ENCODE measurements around the gene MYOG. TPM values are rescaled to one million over a fixed set of nuclear protein-coding genes. Genes with fewer than 3 reads are reported as not detected.

Gene MYOG
- total RNA-seq, 5 donors from 2014 or later (not counting 1 experiment from before 2014, with no cell fraction given), result not detected

GRCh38 chr1:203041351-203041932 lies 44.4 kb downstream of the MYOG start:
- POLR2A ChIA-PET, result no interaction called here
- CTCF ChIA-PET, result interaction anchor here in 1 of 2 donors (1.4 kb wide), 1 partner anchor 15 kb away, joined by 6 read pairs; the partner anchor contains the start of gene PPFIA4
- Mint-ChIP-seq H3K27me3 (peaks cover 5 to 10% of the 10 kb centered on the region in 2 donors), H3K4me1 (peaks cover 0 to 6% (median 2%) of the 10 kb centered on the region in 3 donors), H3K36me3 (no peaks in the 10 kb centered on the region), H3K9me3 (no peaks in the 10 kb centered on the region), H3K4me3 (no peak overlapping the region), H3K27ac (no peak overlapping the region)
- H3K4me1 ChIP-seq (ENCODE audit: control insufficient read depth in 1 of 2, extremely low read depth in 1 of 2, insufficient read depth in 2 of 2, low read length in 2 of 2), result peaks cover 0 to 3% of the 10 kb centered on the region in 2 experiments
- no peaks in the 10 kb centered on the region for H3K36me3 ChIP-seq (ENCODE audit: control insufficient read depth in 2 of 2, extremely low read depth in 1 of 2, insufficient read depth in 1 of 2, low read length in 1 of 2)
- DNase-seq, result no peak
- no peak overlapping the region for H3K4me3 ChIP-seq (ENCODE audit: control insufficient read depth in 1 of 2, extremely low read depth in 1 of 2, low read length in 1 of 2)
- no peak for ATAC-seq (replicated peaks in 1 of 4)
- no peak overlapping the region for H3K27ac ChIP-seq (ENCODE audit: low read length)
- 68% methylated on average over 3 of the region's 3 CpGs for WGBS (ENCODE audit: insufficient coverage)
- H3K27me3 ChIP-seq (replicated peaks in 1 of 2; ENCODE audit: control insufficient read depth in 2 of 2, extremely low read depth in 1 of 2, insufficient read depth in 2 of 2, low read length in 1 of 2), result peaks cover 0 to 36% of the 10 kb centered on the region in 2 experiments
- no peaks in the 10 kb centered on the region for H3K9me3 ChIP-seq

GRCh38 chr1:203040513-203041275 lies 45.1 kb downstream of the MYOG start:
- Histone ChIP-seq H3K4me1 (ENCODE audit: control insufficient read depth in 1 of 2, extremely low read depth in 1 of 2, insufficient read depth in 2 of 2, low read length in 2 of 2) (peaks cover 0 to 3% of the 10 kb centered on the region in 2 experiments), H3K27ac (ENCODE audit: low read length) (no peak overlapping the region), H3K27me3 (replicated peaks in 1 of 2; ENCODE audit: control insufficient read depth in 2 of 2, extremely low read depth in 1 of 2, insufficient read depth in 2 of 2, low read length in 1 of 2) (peaks cover 0 to 38% of the 10 kb centered on the region in 2 experiments), H3K4me3 (ENCODE audit: control insufficient read depth in 1 of 2, extremely low read depth in 1 of 2, low read length in 1 of 2) (no peak overlapping the region), H3K9me3 (no peaks in the 10 kb centered on the region), H3K36me3 (ENCODE audit: control insufficient read depth in 2 of 2, extremely low read depth in 1 of 2, insufficient read depth in 1 of 2, low read length in 1 of 2) (no peaks in the 10 kb centered on the region)
- Mint-ChIP-seq H3K4me1 (peaks cover 0 to 6% (median 2%) of the 10 kb centered on the region in 3 donors), H3K4me3 (no peak overlapping the region), H3K9me3 (no peaks in the 10 kb centered on the region), H3K36me3 (no peaks in the 10 kb centered on the region), H3K27me3 (peaks cover 5 to 10% of the 10 kb centered on the region in 2 donors), H3K27ac (no peak overlapping the region)
- no peak for DNase-seq
- POLR2A ChIA-PET, result interaction anchor here in 1 of 2 donors (0.6 kb wide), 1 partner anchor 886 kb away, joined by 3 read pairs; no protein-coding TSS in a partner anchor
- ATAC-seq (replicated peaks in 1 of 4), result no peak
- CTCF ChIA-PET, result interaction anchor here (0.5 to 2.3 kb wide), 5 partner anchors 174 to 348 kb away, joined by 3 to 8 read pairs (median 5); no protein-coding TSS in a partner anchor
- 86% methylated on average over 2 of the region's 5 CpGs for WGBS (ENCODE audit: insufficient coverage)

DNA sequence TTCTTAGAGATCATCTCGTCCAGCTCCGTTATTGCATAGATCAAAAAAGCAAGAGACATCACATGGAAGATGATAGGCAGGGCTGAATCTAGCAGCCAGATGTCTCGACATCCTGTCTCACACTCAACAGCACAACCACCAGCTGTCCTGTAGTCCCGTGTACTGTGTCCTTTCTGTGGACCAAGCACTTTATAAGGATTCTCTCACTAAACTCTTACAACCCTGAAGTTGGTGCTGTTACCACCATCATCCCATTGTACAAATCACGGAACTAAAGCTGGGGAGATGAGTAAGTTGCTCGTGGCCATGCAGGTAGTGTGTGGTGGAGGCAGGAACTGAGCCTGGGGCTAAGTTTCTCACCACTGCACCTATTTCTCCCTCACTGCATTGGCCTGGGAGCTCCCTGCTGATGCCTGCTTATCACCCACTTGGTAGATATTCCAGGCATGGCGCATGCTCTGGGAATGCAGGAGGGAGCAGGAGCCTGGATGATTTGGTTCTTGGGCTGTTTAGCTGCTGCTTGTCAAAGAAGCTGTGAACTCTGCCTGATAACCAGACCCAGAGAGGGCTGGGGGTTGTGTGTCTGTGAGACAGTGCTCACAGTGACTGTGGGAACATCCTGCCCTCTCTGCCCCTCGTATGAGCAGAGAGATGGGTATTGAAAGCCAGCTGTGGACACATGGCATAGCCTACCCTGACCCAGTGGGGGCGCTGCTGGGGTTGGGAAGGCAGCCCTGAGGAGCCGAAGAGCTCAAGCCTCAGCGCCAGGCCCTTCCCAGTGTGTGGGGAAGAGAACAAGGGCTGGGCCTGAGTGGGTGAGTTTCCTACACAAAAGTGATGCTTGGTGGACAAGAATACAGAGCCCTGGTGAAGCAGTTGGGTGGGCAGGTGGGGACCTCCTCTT lies 46.0 kb downstream of the MYOG start:
- 83% methylated on average over 2 of the region's 11 CpGs for WGBS (ENCODE audit: insufficient coverage)
- no peak for ATAC-seq (replicated peaks in 1 of 4)

DNA sequence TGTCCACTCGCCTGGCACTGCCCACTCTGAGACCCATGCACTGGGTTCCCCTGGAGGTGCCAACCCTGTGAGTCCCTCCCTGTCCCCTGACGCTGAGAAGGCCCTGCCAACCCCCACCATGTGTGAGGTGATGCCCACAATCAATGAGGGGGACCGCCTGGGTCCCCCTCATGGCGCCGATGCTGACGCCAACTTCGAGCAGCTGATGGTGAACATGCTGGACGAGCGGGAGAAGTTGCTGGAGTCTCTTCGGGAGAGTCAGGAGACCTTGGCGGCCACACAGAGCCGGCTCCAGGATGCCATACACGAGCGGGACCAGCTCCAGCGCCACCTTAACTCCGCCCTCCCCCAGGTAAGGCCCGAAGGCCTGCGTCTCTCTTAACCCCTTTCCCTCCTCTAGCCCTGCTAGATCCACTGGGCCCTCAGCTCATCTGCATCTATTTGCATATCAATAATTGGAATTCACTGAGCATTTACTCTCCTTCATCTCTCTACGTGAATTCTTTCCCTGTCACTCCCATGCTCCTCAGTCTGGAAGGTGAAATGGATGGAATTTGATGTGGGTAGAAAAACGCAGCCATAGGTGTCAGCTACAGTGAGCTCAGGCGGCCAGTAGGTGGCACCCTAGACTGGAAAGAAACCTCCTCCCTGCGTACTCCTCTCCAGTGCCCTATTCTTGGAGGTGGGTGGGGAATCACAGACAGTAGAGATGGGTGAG lies 46.8 kb downstream of the MYOG start:
- no peak overlapping the region for H3K27ac ChIP-seq (ENCODE audit: low read length)
- Mint-ChIP-seq H3K36me3 (no peaks in the 10 kb centered on the region), H3K27ac (no peak overlapping the region), H3K27me3 (peaks cover 5 to 10% of the 10 kb centered on the region in 2 donors), H3K4me1 (peaks cover 0 to 6% (median 2%) of the 10 kb centered on the region in 3 donors), H3K4me3 (no peak overlapping the region), H3K9me3 (no peaks in the 10 kb centered on the region)
- H3K27me3 ChIP-seq (replicated peaks in 1 of 2; ENCODE audit: control insufficient read depth in 2 of 2, extremely low read depth in 1 of 2, insufficient read depth in 2 of 2, low read length in 1 of 2), result peaks cover 0 to 30% of the 10 kb centered on the region in 2 experiments
- 63% methylated on average over 16 of the region's 22 CpGs for WGBS (ENCODE audit: insufficient coverage)
- ChIA-PET CTCF (interaction anchor here (0.5 to 2.3 kb wide), 12 partner anchors 9 to 319 kb away, joined by 3 to 17 read pairs (median 4); partner anchors contain the start of gene PPFIA4 (in 1 of the 2)), POLR2A (interaction anchor here in 1 of 2 donors (0.5 kb wide), 1 partner anchor 18 kb away, joined by 5 read pairs; no protein-coding TSS in a partner anchor)
- peaks cover 0 to 3% of the 10 kb centered on the region in 2 experiments for H3K4me1 ChIP-seq (ENCODE audit: control insufficient read depth in 1 of 2, extremely low read depth in 1 of 2, insufficient read depth in 2 of 2, low read length in 2 of 2)
- H3K9me3 ChIP-seq, result no peaks in the 10 kb centered on the region
- DNase-seq (peak in 32 of 35 experiments; percentile 21 to 78 (median 51)), ATAC-seq (replicated peaks in 1 of 4) (peak; percentile 73 to 93 (median 82))
- no peaks in the 10 kb centered on the region for H3K36me3 ChIP-seq (ENCODE audit: control insufficient read depth in 2 of 2, extremely low read depth in 1 of 2, insufficient read depth in 1 of 2, low read length in 1 of 2)
- no peak overlapping the region for H3K4me3 ChIP-seq (ENCODE audit: control insufficient read depth in 1 of 2, extremely low read depth in 1 of 2, low read length in 1 of 2)

More for the DNA sequence above, 46.0 kb downstream of the MYOG start:
- no peaks in the 10 kb centered on the region for H3K9me3 ChIP-seq
- H3K4me1 ChIP-seq (ENCODE audit: control insufficient read depth in 1 of 2, extremely low read depth in 1 of 2, insufficient read depth in 2 of 2, low read length in 2 of 2), result peaks cover 0 to 3% of the 10 kb centered on the region in 2 experiments
- ChIA-PET POLR2A (interaction anchor here (0.5 to 0.6 kb wide), 2 partner anchors 19 to 885 kb away, joined by 3 to 5 read pairs; no protein-coding TSS in a partner anchor), CTCF (interaction anchor here (0.5 to 2.3 kb wide), 16 partner anchors 10 to 352 kb away, joined by 3 to 17 read pairs (median 3); partner anchors contain the start of gene PPFIA4 (in 1 of the 2))
- no peak for DNase-seq
- H3K4me1 Mint-ChIP-seq, result peaks cover 0 to 6% (median 2%) of the 10 kb centered on the region in 3 donors
- peaks cover 0 to 35% of the 10 kb centered on the region in 2 experiments for H3K27me3 ChIP-seq (replicated peaks in 1 of 2; ENCODE audit: control insufficient read depth in 2 of 2, extremely low read depth in 1 of 2, insufficient read depth in 2 of 2, low read length in 1 of 2)
- no peak overlapping the region for H3K27ac Mint-ChIP-seq
- H3K36me3 Mint-ChIP-seq, result no peaks in the 10 kb centered on the region
- no peaks in the 10 kb centered on the region for H3K36me3 ChIP-seq (ENCODE audit: control insufficient read depth in 2 of 2, extremely low read depth in 1 of 2, insufficient read depth in 1 of 2, low read length in 1 of 2)
- no peak overlapping the region for H3K4me3 Mint-ChIP-seq
- no peak overlapping the region for H3K4me3 ChIP-seq (ENCODE audit: control insufficient read depth in 1 of 2, extremely low read depth in 1 of 2, low read length in 1 of 2)
- H3K27me3 Mint-ChIP-seq, result peaks cover 5 to 10% of the 10 kb centered on the region in 2 donors
- H3K27ac ChIP-seq (ENCODE audit: low read length), result no peak overlapping the region
- H3K9me3 Mint-ChIP-seq, result no peaks in the 10 kb centered on the region

DNA sequence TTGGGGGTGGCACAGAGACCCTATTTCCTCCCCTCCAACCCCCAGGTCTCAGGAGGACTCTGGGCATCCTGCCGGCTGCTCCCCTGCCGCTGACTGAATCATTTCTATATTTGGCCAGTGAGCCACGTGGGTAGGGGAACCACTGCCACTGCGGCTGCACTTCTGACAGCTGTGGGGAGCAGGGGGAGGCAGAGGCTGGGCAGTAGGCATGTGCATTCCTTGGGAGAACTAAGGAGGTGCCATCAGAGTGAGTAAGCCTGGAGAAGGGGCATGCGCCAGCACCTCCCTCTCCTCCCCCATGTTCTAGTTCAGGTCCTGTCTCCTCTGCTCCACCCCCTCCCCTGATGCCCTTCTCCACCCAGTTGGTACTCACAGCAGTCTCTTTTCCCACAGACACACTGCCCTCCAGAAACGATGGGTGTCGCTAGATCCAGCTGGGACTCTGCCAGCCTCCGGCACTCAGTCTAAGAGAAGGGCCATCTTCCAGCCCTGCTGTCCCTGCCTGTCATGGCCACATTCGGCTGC lies 47.5 kb downstream of the MYOG start:
- 60% methylated on average over 2 of the region's 9 CpGs for WGBS (ENCODE audit: insufficient coverage)
- Mint-ChIP-seq H3K4me1 (peaks cover 0 to 6% (median 2%) of the 10 kb centered on the region in 3 donors), H3K36me3 (no peaks in the 10 kb centered on the region), H3K27ac (no peak overlapping the region), H3K9me3 (no peaks in the 10 kb centered on the region), H3K4me3 (no peak overlapping the region), H3K27me3 (peaks cover 5 to 10% of the 10 kb centered on the region in 2 donors)
- DNase-seq, result no peak
- Histone ChIP-seq H3K4me3 (ENCODE audit: control insufficient read depth in 1 of 2, extremely low read depth in 1 of 2, low read length in 1 of 2) (no peak overlapping the region), H3K36me3 (ENCODE audit: control insufficient read depth in 2 of 2, extremely low read depth in 1 of 2, insufficient read depth in 1 of 2, low read length in 1 of 2) (no peaks in the 10 kb centered on the region), H3K9me3 (no peaks in the 10 kb centered on the region), H3K27ac (ENCODE audit: low read length) (no peak overlapping the region), H3K4me1 (ENCODE audit: control insufficient read depth in 1 of 2, extremely low read depth in 1 of 2, insufficient read depth in 2 of 2, low read length in 2 of 2) (peaks cover 0 to 3% of the 10 kb centered on the region in 2 experiments), H3K27me3 (replicated peaks in 1 of 2; ENCODE audit: control insufficient read depth in 2 of 2, extremely low read depth in 1 of 2, insufficient read depth in 2 of 2, low read length in 1 of 2) (peaks cover 0 to 28% of the 10 kb centered on the region in 2 experiments)
- no peak for ATAC-seq (replicated peaks in 1 of 4)
- CTCF ChIA-PET, result interaction anchor here (0.8 to 1.4 kb wide), 2 partner anchors 135 to 179 kb away, joined by 5 to 8 read pairs; no protein-coding TSS in a partner anchor
- POLR2A ChIA-PET, result no interaction called here

All from T-cell (primary cell).